GM10248 (cell line): Measurements from ENCODE around the gene CBY3.
A peak's percentile ranks its signal among the peaks of the same experiment; 100 is the strongest.
"Not testable (repeated sequence)": the region's sequence is repeated elsewhere in the genome, so short reads cannot be mapped to it uniquely, and the experiment has no call there.

Experiments used
- CTCF ChIA-PET: fragments of 300-600 bp; sonication (Branson Sonifier 250); formaldehyde crosslinking; extraction: SDS; loops from one replicate; lab custom pipeline; 2021; ENCODE audit warnings: antibody characterized with exemption; lab: Yijun Ruan, JAX
- POLR2A ChIA-PET: fragments of 350-650 bp; sonication (Branson Sonifier 250); formaldehyde crosslinking; extraction: SDS; loops from one replicate; lab custom pipeline; 2020; ENCODE audit warnings: antibody characterized with exemption; lab: Yijun Ruan, JAX
- DNase-seq: peaks from one replicate; pipeline ENCODE4 v3.0.0; 2012; ENCODE audit errors: extremely low spot score
- CTCF ChIP-seq: IDR thresholded peaks from 2 replicates; pipeline ENCODE4 v1.5.1; 2012; ENCODE audit warnings: mild to moderate bottlenecking, low read depth; ENCODE audit errors: extremely low read depth, missing control alignments, control extremely low read depth

The CBY3 gene

GRCh38 chr5:179697993-179698934, 17.4 kb upstream of the CBY3 start:
- peak; percentile 99 for DNase-seq
- peak; percentile 11 for TF ChIP-seq CTCF
- CTCF ChIA-PET = interaction anchor here (0.9 to 2.6 kb wide), 3 partner anchors 18 to 138 kb away, joined by 3 to 20 read pairs (median 3); partner anchors contain the start of gene CBY3
- POLR2A ChIA-PET = no interaction called here

- POLR2A ChIA-PET = interaction anchor here (2.0 kb wide), 1 partner anchor 74 kb away, joined by 7 read pairs; the partner anchor contains the start of gene HNRNPH1
- CTCF ChIA-PET = interaction anchor here (0.9 to 2.6 kb wide), 4 partner anchors 18 to 139 kb away, joined by 3 to 20 read pairs (median 3); partner anchors contain the start of gene CBY3
- not testable (repeated sequence) for DNase-seq
These were observed 16.7 kb upstream of the CBY3 start for GRCh38 chr5:179697543-179697942.

- no peak for DNase-seq
- CTCF ChIA-PET = interaction anchor here (0.9 to 2.6 kb wide), 6 partner anchors 9 to 140 kb away, joined by 3 to 20 read pairs (median 3); partner anchors contain the start of gene CBY3
- POLR2A ChIA-PET = interaction anchor here (0.5 to 2.0 kb wide), 2 partner anchors 15 to 74 kb away, joined by 3 to 7 read pairs; partner anchors contain the start of gene HNRNPH1
- no peak for TF ChIP-seq CTCF
These were observed 16.3 kb upstream of the CBY3 start for GRCh38 chr5:179697108-179697507.

- TF ChIP-seq CTCF = no peak
- DNase-seq = no peak
- POLR2A ChIA-PET = interaction anchor here (2.0 kb wide), 1 partner anchor 73 kb away, joined by 7 read pairs; the partner anchor contains the start of gene HNRNPH1
- CTCF ChIA-PET = interaction anchor here (0.9 to 2.6 kb wide), 4 partner anchors 9 to 66 kb away, joined by 3 to 20 read pairs (median 3); partner anchors contain the start of gene CBY3
These were observed 15.8 kb upstream of the CBY3 start for GRCh38 chr5:179696603-179697002.

- CTCF ChIA-PET = interaction anchor here (1.3 kb wide), 1 partner anchor 16 kb away, joined by 8 read pairs; no protein-coding TSS in a partner anchor
- no peak for TF ChIP-seq CTCF
- no peak for DNase-seq
- POLR2A ChIA-PET = no interaction called here
These were observed 13.7 kb upstream of the CBY3 start for GRCh38 chr5:179694561-179694960.

DNA sequence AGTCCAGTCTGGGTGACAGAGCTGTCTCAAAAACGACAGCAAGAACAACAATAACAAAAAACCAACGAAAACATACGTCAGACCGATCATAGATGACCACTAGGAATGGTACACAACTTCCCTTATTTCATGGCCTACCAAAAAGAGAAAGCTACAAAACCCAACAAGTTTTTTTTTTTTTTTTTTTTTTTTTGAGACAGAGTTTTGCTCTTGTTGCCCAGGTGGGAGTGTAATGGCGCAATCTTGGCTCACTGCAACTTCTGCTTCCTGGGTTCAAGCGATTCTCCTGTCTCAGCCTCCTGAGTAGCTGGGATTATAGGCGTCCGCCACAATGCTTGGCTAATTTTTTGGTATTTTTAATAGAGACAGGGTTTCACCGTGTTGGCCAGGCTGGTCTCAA, 8.4 kb upstream of the CBY3 start:
- DNase-seq, POLR2A ChIA-PET: not testable (repeated sequence)
- CTCF ChIA-PET = interaction anchor here (4.0 kb wide), 1 partner anchor 10 kb away, joined by 29 read pairs; the partner anchor contains the start of gene CBY3

- ChIA-PET POLR2A (interaction anchor here (0.5 to 1.5 kb wide), 3 partner anchors 11 to 56 kb away, joined by 3 to 5 read pairs (median 4); partner anchors contain the start of gene HNRNPH1), CTCF (interaction anchor here (0.7 to 5.5 kb wide), 8 partner anchors 10 to 1445 kb away, joined by 3 to 29 read pairs (median 7); no protein-coding TSS in a partner anchor)
- no peak for TF ChIP-seq CTCF
- DNase-seq = no peak
These were observed 637 bp downstream of the CBY3 start for GRCh38 chr5:179680014-179680779.
